Body of pancreas (tissue), 4 donors: ENCODE results near the gene ITM2C.

Experiments used
- CTCF ChIP-seq, 7 experiments: fragments of 450-650 bp in 4 of 7; fragments of 200-600 bp in 3 of 7; sonication (generic) in 3 of 7; IDR thresholded peaks; one replicate each; pipeline ENCODE4 v1.5.1; 2016 to 2019; ENCODE audit warnings: antibody characterized with exemption in 7 of 7
- POLR2A ChIP-seq, 3 donors: fragments of 450-650 bp; IDR thresholded peaks; one replicate each; pipeline ENCODE4 v1.6.1; 2016; ENCODE audit warnings: antibody characterized with exemption in 3 of 3, mild to moderate bottlenecking in 2 of 3

- no peak for TF ChIP-seq CTCF (IDR thresholded peaks at IDR 0.05)
- TF ChIP-seq POLR2A (IDR thresholded peaks at IDR 0.05) = no peak
Observed at GRCh38 chr2:230898713-230899091, 34.0 kb downstream of the ITM2C start.
